Measurements from ENCODE around the gene CHRND. TPM values are rescaled to one million over a fixed set of nuclear protein-coding genes. Genes with fewer than 3 reads are reported as not detected.
A peak's percentile ranks its signal among the peaks of the same experiment; 100 is the strongest.

Gene CHRND
- total RNA-seq, 1 donor from 2014 or later, result not detected

GRCh38 chr2:232534940-232535651 is 9.1 kb downstream of the CHRND start:
- H3K4me1 ChIP-seq, result no peaks in the 10 kb centered on the region
- TF ChIP-seq CTCF (IDR thresholded peaks at IDR 0.05), result no peak
- no peaks in the 10 kb centered on the region for H3K36me3 ChIP-seq
- H3K4me3 ChIP-seq, result no peak overlapping the region
- no peak overlapping the region for H3K27ac ChIP-seq
- H3K9me3 ChIP-seq, result no peaks in the 10 kb centered on the region
- ATAC-seq (no peak), DNase-seq (peak; percentile 62)
- H3K27me3 ChIP-seq, result peaks cover 5% of the 10 kb centered on the region
- intact Hi-C loops (cut with DNase I), result no loop called here

- Histone ChIP-seq H3K36me3 (no peaks in the 10 kb centered on the region), H3K4me3 (no peak overlapping the region), H3K4me1 (no peaks in the 10 kb centered on the region), H3K27ac (no peak overlapping the region), H3K27me3 (peaks cover 5% of the 10 kb centered on the region), H3K9me3 (no peaks in the 10 kb centered on the region)
- DNase-seq (no peak), ATAC-seq (no peak)
- TF ChIP-seq CTCF (IDR thresholded peaks at IDR 0.05), result no peak
- intact Hi-C loops (cut with DNase I), result no loop called here
Measured at GRCh38 chr2:232535761-232536530, 10.0 kb downstream of the CHRND start.

GRCh38 chr2:232537079-232537478 is 11.1 kb downstream of the CHRND start:
- ATAC-seq (peak; percentile 54), DNase-seq (peak; percentile 68)
- no peak overlapping the region for H3K4me3 ChIP-seq
- no peaks in the 10 kb centered on the region for H3K9me3 ChIP-seq
- H3K27me3 ChIP-seq, result peaks cover 5% of the 10 kb centered on the region
- H3K36me3 ChIP-seq, result no peaks in the 10 kb centered on the region
- H3K4me1 ChIP-seq, result no peaks in the 10 kb centered on the region
- no peak overlapping the region for H3K27ac ChIP-seq
- TF ChIP-seq CTCF (IDR thresholded peaks at IDR 0.05), result peak; percentile 28
- intact Hi-C loops (cut with DNase I), result no loop called here

GRCh38 chr2:232537499-232537898 is 11.5 kb downstream of the CHRND start:
- ATAC-seq (no peak), DNase-seq (peak; percentile 23)
- no peaks in the 10 kb centered on the region for H3K36me3 ChIP-seq
- H3K4me1 ChIP-seq, result no peaks in the 10 kb centered on the region
- no peak overlapping the region for H3K27ac ChIP-seq
- H3K4me3 ChIP-seq, result no peak overlapping the region
- intact Hi-C loops (cut with DNase I), result no loop called here
- TF ChIP-seq CTCF (IDR thresholded peaks at IDR 0.05), result no peak
- no peaks in the 10 kb centered on the region for H3K9me3 ChIP-seq
- peaks cover 5% of the 10 kb centered on the region for H3K27me3 ChIP-seq

GRCh38 chr2:232538671-232539070 is 12.7 kb downstream of the CHRND start:
- no peak overlapping the region for H3K4me3 ChIP-seq
- TF ChIP-seq CTCF (IDR thresholded peaks at IDR 0.05), result no peak
- DNase-seq (peak; percentile 60), ATAC-seq (peak; percentile 72)
- H3K4me1 ChIP-seq, result no peaks in the 10 kb centered on the region
- H3K27me3 ChIP-seq, result peaks cover 5% of the 10 kb centered on the region
- intact Hi-C loops (cut with DNase I), result no loop called here
- H3K9me3 ChIP-seq, result no peaks in the 10 kb centered on the region
- no peak overlapping the region for H3K27ac ChIP-seq
- no peaks in the 10 kb centered on the region for H3K36me3 ChIP-seq
